Fibroblast of pulmonary artery (primary cell): ENCODE measurements around the gene SYT8.

Experiments used
- DNase-seq: peaks from one replicate; pipeline ENCODE4 v3.0.0-alpha.2; 2010; ENCODE audit warnings: low read depth
- H3K4me3 ChIP-seq: replicated peaks from 2 replicates; pipeline ENCODE4 v1.5.1; 2011; ENCODE audit warnings: low read depth, mild to moderate bottlenecking, control low read depth, low read length, moderate library complexity
- TF ChIP-seq, protein P1 (sequence below): IDR thresholded peaks from 2 replicates; pipeline ENCODE4 v1.5.1; 2011; ENCODE audit warnings: mild to moderate bottlenecking, control low read depth, low read length, inconsistent platforms; ENCODE audit errors: missing control alignments

SYT8 gene

DNA sequence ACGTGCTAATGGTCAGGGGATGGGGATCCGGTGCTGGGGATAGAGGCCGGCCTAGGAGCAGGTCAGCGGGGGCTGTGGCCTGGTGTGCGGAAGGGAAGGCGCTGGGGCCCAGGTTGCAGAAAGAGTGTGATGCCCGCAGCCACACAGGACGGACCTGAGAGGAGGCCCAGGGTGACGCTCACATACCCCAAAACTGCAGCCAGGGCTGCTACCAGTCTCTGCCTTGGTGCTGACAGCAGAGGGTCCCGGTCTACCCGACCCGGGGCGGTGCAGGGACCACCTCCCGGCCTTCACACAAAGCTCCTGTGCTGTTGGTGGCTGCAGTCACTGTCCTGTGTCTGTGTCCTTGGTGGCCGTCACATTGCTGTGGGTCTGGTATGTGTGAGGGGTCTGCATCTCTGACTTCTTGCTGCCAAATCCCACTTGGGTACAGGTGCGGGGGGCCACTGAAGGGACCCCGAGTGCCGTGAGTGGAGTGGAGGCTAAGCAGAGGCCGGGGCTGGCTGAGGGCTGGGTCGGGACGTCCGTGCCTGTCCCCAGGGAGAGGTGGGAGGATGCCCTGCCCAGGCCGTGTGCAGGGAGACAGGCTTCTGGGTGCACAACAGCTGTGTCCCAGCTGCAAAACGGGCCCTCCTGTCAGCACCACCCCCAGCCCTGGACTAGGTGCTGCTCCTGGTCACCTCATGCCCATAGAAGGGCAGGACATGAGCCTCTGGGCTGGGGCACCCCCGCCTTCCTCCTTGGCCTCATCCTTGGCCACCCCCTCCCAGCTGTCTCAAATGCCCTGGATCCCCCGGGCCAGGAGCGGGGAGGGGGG, 19.6 kb downstream of the SYT8 start:
- H3K4me3 ChIP-seq: no peak overlapping the region
- no peak for DNase-seq

DNA sequence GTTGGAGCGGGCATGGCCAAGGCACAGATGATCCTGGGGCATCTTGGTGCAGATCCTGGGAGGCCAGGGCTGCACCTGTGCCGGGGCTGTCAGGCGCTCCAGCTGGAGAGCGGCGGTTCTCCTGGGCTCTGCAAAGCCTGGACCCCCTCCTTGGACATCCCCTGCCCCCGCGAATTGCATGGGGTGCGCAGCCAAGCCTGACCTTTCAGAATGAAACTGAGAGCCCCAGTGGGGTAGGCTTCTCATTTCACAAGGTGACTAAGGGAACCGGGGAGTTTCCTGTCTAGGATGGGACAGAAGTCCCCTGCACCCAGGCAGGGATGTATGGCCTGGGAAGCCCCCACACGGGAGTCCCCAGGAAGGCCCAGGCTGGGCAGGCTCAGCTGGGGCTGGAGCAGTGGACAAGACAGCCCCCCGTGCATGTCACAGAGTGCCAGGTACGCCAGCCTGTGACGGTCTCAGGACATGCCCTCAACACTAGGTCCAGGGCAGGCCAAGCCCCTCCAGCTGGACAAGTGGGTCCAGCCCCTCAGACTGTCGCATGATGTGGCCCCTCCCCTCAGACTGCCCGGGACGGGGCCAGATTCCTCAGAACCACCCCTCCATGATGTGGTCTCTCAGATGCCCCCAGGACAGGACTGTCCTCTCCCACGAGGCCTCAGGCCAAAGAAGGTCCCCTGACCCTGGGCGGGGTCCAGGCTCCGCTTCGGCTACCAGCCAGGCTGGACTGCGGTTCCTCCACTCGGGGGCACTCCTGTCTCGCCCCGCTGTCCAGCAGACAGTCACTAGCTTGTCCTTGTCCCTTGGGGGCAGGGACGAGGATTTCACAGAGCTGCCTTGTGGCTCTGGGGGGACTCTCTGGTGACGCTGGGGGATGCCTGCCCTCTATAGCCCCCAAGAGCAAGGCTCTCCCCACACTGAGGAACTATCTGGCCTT, 20.4 kb downstream of the SYT8 start:
- TF ChIP-seq, protein P1, sequence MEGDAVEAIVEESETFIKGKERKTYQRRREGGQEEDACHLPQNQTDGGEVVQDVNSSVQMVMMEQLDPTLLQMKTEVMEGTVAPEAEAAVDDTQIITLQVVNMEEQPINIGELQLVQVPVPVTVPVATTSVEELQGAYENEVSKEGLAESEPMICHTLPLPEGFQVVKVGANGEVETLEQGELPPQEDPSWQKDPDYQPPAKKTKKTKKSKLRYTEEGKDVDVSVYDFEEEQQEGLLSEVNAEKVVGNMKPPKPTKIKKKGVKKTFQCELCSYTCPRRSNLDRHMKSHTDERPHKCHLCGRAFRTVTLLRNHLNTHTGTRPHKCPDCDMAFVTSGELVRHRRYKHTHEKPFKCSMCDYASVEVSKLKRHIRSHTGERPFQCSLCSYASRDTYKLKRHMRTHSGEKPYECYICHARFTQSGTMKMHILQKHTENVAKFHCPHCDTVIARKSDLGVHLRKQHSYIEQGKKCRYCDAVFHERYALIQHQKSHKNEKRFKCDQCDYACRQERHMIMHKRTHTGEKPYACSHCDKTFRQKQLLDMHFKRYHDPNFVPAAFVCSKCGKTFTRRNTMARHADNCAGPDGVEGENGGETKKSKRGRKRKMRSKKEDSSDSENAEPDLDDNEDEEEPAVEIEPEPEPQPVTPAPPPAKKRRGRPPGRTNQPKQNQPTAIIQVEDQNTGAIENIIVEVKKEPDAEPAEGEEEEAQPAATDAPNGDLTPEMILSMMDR: no peak
- DNase-seq: no peak
- no peak overlapping the region for H3K4me3 ChIP-seq

More for the DNA sequence above, 19.6 kb downstream of the SYT8 start:
- TF ChIP-seq, protein P1: no peak

DNA sequence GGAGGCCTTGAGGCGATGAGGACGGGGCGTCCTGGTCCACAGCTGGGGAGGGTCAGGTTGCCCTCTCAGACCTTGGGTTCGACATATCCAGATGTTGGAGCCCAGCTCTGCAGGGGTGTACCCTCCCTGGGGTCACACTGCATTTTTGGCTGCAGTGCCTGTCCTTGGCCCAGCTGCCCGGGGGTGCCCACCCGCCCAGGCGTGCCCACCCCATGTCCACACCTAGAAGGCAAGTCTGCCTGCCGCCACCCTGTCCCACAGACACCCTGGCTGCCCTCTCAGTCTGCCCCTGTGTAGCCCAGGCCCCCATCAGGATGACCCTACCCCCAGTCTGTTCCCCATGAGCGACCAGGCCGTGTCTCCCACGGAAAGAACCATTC, 21.1 kb downstream of the SYT8 start:
- H3K4me3 ChIP-seq: no peak overlapping the region
- DNase-seq: no peak
- TF ChIP-seq, protein P1: no peak

DNA sequence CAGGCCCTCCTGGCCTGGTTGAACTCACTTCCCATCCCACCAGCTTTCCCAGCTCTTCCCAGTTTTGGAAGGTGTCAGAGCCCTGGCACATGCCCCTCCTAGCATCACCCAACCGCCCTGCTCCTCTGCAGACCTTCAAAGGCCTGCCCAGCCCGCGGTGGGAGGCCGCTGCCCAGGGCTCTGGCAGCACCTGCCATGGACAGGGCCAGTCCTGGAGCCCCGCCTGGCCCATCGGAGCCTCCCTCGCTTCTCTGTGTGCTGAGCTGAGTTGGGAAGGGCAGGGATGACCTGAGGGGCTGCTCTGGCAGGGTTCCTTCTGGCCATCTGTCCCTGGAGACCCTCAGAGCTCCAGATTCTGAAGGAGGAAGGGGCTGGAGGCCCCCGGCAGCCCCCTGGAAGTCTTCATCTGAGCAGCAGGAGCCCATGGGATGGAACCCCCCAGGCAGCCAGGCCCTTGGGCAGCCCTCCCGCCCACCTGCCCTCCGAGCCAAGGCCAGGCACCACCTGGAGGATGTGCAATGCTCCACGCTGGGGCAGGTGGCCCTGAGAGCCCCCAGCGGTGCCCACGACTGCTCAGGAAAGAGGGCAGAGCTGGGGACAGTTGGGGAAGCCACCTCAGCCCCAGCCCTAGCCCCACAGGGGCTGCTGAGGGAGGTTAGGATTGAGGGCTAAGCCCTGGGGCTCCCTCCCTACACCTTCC, 21.7 kb downstream of the SYT8 start:
- no peak for DNase-seq
- TF ChIP-seq, protein P1: no peak
- H3K4me3 ChIP-seq: no peak overlapping the region

DNA sequence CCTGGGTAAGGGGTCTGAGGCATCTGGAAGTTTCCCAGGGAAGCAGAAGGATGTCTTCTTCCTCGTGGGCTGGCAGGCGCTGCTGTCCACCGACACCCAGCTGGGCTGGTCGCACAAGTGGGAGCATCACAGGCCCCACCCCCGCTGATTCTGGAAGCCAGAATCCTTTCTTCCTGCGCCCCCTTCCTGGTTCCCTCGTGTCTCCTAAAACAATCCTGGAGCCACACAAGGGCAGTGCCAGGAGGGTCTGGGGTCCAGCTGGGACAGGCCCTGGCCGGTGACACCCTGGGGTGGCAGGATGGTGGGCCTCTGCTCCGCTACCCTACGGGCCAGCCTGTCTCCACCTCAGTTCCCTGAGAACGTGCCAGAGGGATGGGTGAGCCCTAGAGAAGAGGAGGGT, 22.3 kb downstream of the SYT8 start:
- no peak for DNase-seq
- H3K4me3 ChIP-seq: no peak overlapping the region
- TF ChIP-seq, protein P1: no peak

DNA sequence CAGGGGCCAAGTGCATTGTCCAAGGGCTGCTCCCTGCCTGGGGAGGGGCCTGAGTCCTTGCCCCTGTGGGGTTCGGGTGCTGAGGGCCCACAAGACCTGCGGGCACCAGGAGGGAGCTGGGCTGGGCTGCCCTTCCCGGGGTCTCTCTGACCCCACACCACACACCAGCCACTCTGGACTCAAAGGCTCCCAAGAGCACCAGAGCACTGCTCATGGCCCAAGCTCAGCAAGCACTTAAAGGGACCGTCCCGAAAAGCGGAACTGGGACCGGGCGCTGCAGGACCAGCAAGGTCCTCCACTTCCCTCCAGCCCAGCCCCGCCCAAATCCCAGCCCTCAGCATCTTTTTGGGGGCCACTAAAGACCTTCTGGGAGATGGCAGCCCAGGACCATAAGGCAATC, 23.4 kb downstream of the SYT8 start:
- TF ChIP-seq, protein P1: no peak
- H3K4me3 ChIP-seq: no peak overlapping the region

More for the DNA sequence above, 23.4 kb downstream of the SYT8 start:
- no peak for DNase-seq
